ENCODE measurements around the gene KDM6A.

DNA sequence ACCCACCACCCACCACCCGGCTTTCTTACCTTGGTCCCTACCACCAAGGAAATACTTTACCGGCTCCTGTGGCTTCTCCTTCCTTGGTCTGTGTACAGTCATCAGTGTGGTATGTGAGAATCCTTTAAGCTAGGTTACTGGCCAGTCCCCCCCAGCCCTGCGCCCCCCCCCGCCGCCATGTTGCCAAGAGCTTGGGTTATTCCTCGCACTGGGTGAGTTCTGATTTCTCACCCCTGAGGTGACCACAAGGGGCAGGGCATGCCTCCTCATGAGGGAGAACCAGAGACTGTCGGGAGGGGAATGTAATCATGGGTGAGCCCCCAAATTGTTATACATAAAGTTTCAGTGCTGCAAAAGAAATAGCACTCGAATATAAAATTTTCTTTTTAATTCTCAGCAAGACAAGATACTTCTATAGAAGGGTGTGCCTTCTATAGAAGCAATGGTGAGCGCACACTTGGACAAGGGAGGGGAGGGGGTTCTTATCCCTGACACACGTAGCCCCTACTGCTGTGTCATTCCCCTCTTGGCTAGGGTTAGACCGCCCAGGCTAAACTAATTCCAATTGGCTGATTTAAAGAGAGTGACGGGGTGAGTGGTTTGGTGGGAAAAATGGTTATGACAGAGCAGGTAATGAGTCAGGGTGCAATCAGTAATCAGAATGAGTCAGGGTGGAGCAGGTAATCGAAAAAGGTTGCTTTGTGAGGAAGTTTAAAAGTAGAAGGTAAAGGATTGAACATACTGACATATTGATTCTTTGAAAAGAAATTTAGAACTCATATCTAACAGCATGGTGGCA is 133.2 kb downstream of the KDM6A start:
- TF ChIP-seq, protein P1, sequence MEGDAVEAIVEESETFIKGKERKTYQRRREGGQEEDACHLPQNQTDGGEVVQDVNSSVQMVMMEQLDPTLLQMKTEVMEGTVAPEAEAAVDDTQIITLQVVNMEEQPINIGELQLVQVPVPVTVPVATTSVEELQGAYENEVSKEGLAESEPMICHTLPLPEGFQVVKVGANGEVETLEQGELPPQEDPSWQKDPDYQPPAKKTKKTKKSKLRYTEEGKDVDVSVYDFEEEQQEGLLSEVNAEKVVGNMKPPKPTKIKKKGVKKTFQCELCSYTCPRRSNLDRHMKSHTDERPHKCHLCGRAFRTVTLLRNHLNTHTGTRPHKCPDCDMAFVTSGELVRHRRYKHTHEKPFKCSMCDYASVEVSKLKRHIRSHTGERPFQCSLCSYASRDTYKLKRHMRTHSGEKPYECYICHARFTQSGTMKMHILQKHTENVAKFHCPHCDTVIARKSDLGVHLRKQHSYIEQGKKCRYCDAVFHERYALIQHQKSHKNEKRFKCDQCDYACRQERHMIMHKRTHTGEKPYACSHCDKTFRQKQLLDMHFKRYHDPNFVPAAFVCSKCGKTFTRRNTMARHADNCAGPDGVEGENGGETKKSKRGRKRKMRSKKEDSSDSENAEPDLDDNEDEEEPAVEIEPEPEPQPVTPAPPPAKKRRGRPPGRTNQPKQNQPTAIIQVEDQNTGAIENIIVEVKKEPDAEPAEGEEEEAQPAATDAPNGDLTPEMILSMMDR (IDR thresholded peaks at IDR 0.05), result no peak
- TF ChIP-seq ZBTB21 (CRISPR knock-in tag; IDR thresholded peaks at IDR 0.05; ENCODE audit: borderline replicate concordance) (no peak), ETV6 (CRISPR knock-in tag; IDR thresholded peaks at IDR 0.05) (no peak), CREB1 (CRISPR knock-in tag; IDR thresholded peaks at IDR 0.05) (no peak), ZNF138 (CRISPR knock-in tag; conservative IDR thresholded peaks at IDR 0.05) (no peak), NR2C2 (CRISPR knock-in tag; IDR thresholded peaks at IDR 0.05) (no peak)
- TF ChIP-seq, protein P2, sequence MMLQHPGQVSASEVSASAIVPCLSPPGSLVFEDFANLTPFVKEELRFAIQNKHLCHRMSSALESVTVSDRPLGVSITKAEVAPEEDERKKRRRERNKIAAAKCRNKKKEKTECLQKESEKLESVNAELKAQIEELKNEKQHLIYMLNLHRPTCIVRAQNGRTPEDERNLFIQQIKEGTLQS (CRISPR knock-in tag; conservative IDR thresholded peaks at IDR 0.05), result no peak

Measured in WTC11 (cell line).